NCI-H1417 (cell line): ENCODE results near the gene SLFNL1.

Experiments used
- DNase-seq, 3 experiments: peaks; one replicate each; lab custom pipeline; 2025; lab: John Stamatoyannopoulos, UW

Gene SLFNL1

GRCh38 chr1:41020109-41020576 lies 1.4 kb downstream of the SLFNL1 start:
- DNase-seq, result peak in 1 of 3 experiments; percentile 53

- no peak for DNase-seq
Measured at GRCh38 chr1:41019353-41019745, 2.2 kb downstream of the SLFNL1 start.

DNA sequence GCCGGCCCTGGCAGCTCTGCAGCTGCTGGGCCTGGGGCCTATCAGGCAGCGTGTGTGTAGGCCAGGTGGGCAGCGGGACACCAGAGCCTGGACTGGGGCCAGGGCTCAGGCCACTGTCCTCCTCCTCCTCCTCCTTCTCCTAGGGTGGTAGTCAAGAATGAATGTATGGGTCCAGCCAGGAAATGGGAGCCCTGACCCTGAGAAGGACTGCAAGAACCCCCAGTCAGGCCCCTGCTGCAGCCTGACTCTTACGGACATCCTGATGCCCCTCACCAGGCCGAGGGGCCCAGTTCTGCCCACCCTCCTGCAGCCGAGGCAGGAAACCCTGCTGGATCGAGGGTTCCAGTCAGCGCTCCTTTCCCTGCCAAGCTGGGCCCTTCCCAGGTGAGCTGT lies 3.5 kb downstream of the SLFNL1 start:
- DNase-seq, result no peak

DNA sequence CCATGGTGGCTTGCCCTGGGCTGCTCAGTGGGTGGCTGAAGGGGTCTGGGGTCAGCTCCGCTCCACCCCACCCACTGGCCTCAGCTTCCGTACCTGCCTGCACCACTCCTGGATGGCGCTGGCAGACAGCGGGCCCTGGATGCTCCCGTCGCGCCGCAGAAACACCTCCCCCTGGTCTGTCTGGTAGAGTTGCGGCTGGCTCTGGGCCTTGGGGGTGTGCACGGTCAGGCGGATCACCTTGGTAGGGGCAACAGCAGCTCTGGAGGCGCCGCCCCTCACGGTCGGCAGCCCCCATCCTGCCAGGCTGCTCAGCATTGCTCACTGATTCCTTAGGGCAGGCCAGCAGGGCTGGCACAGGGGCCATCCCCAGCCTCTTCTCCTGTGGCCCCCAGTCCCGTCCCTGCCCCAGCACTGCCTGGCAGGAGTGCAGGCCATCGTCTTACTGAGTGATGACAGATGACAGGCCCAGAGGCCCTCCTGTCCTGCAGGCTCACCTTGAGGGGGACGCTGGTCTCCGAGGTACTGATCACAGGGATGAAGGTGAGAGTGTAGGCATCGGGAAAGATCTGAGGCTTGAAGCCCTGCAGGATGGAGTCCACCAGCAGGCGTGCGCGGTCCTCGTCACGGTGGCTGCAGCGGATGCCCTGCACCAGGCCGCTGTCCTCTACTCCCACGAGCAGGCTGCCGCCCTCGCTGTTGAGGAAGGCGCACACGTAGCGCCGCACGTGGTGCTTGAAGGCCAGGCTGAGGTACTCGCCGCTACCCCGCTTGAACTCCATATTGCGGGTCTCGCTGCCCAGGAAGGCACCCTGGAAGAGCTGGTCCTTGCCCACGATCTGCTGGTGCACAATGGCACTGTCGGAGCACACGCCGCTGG lies 4.1 kb downstream of the SLFNL1 start:
- no peak for DNase-seq

- DNase-seq, result no peak
Measured at GRCh38 chr1:41015897-41016470, 5.5 kb downstream of the SLFNL1 start.

GRCh38 chr1:41015281-41015896 lies 6.1 kb downstream of the SLFNL1 start:
- DNase-seq, result no peak

- DNase-seq, result no peak
Measured at GRCh38 chr1:41014871-41015270, 6.7 kb downstream of the SLFNL1 start.

DNA sequence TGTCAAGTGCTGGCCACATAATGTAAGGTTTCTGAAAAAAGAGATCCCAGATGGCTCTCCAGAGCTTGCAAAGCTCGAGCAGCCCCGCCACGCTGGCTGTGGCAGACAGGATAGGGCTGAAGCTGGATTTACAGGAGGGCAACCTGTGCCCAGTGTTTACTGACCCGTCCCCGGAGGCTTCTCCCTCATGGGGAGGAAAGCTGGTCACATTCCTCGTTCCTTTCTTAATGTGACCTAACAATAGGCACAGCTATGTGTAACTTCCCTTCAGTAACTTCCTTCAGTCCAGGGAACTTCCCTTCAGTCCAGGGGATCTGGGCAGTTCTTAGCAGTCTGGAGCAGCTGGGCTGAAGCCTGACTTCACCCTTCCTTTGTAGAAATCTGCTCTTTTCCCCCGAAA lies 7.7 kb downstream of the SLFNL1 start:
- no peak for DNase-seq

DNA sequence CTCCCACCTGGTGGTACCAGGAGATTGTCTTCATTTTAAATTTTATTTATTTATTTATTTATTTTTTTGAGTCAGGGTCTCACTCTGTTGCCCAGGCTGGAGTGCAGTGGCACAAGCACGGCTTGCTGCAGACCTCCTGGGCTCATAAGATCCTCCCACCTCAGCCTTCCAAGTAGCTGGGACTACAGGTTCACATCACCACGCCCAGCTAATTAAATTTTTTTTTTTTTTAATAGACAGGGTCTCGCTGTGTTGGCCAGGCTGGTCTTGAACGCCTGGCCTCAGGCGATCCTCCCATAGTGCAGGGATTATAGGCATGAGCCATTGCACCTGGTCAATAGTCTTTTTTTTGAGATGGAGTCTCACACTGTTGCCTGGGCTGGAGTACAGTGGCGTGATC lies 8.5 kb downstream of the SLFNL1 start:
- no peak for DNase-seq

DNA sequence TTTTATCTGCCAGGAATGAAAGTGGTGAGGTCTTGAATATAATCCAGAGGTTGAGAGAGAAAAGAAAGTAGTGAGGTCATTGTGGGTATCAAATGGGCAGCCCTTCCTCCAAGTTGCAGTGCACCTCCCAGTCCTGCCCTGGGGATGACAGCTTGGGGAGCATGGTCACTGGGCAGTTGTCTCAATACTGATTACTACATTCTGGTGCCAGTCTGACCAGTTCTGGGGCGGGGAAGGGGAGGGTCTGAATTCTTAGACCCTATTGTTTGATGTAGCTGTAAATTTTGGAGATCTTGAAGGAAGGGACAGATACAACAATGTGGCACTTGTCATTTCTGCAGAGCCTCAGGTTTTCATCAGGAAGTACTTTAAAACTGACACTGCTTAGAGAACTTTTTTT lies 11.2 kb downstream of the SLFNL1 start:
- DNase-seq, result no peak

DNA sequence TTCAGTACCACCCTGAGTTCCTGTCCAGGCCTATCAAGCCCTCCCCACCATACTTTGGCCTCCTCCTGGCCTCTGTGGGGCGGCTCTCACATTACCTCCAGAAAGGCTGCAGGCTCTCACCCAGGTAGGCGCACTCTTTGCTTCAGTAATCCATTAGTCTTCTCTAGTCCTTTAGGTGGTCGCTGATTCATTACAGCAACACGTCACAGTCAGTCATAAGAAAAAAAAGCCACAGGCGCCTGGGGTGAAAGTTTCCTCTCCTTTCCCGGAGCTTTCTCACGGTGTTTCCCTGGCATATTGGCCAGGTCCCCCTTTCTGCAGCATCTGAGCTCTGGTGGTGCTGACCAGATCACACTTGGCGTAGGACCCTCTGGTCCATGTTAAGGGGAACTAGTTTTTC lies 12.1 kb downstream of the SLFNL1 start:
- DNase-seq, result no peak

DNA sequence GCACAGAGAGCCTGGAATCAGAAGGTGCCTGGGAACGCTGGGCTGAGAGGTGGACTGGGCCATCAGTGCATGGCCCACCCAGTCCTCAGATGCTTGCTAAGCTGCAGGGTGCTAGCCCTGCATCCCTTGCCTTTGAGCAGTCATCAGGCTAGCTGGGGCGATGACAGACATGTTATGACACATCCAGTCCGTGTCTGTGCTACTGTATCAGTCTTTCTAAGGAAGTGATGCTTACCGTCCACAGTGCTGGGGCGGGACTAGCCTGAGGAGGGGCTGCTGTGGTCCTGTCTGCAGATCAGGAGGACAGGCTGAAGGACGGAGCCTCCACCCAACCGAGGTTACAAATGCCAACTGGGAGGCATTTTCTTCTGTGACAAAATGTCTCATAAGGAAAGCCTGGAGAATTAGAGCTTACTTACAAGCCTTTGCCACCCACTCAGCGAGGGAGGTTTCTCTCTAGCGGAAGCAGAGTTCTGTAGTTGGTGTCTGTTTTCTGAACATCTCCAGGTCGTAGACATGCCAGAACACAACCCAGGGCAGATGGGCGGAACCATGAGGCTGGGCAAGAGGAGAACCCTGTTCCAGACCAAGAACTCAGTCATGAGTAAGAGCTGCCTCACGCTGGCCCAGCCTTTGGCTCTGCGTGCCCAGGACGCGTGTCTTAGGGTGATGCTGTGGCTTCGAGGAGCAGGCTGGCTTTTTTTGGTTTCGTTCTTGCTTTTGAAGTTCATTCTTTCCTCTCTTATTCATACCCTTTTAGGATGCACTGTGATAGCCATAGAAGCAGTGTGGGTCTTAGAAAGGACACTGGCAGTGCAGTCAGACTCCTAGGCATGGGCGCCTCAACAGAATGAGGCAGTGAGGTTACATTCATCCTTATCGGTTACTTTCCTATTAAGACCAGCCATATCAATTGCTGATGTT lies 14.3 kb downstream of the SLFNL1 start:
- DNase-seq, result no peak

DNA sequence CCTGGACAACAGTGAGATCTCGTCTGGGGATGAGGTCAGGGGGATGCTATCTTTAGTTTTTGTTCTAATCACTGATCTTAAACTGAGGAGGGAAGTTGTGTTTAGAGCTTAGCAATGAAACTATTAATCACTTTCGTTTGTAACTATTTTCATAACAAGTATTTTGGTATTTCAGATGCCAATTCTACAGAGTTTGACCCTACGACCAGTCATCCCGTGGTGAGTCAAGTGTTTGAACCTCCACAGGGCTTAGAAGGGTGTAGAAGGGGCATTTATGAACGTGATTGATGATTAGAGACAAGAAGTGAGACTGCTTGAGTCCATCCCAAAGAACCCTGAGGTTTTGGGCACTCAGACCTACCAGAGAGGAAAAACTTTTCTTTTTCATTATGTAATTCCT lies 15.6 kb downstream of the SLFNL1 start:
- DNase-seq, result no peak

- DNase-seq, result peak in 1 of 3 experiments; percentile 82
Measured at GRCh38 chr1:41003640-41004220, 17.8 kb downstream of the SLFNL1 start.

DNA sequence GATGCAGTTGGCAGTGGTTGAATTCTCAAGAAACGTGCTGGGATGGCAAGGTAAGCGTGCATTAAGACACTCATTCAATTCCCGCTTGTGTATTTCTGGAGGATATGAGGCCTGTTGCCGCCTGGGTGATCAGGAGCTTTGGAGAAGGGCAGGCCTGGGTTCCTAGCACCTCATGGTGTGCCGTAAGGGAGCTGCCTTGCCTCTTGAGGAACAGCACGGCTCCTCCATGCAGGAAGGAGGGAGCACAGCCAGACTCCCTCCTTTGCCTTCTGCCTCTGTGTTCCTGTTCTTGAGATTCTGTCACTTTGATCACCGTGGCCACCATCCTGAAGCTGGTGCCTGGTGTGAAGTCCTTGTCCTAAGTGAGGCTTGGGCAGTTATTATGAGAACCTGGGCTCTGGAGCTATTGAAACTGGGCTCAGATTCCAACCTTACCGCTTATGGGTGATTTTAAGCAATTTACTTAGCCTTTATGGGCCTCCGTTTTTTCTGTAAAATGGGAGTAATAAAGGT lies 18.3 kb downstream of the SLFNL1 start:
- no peak for DNase-seq

DNA sequence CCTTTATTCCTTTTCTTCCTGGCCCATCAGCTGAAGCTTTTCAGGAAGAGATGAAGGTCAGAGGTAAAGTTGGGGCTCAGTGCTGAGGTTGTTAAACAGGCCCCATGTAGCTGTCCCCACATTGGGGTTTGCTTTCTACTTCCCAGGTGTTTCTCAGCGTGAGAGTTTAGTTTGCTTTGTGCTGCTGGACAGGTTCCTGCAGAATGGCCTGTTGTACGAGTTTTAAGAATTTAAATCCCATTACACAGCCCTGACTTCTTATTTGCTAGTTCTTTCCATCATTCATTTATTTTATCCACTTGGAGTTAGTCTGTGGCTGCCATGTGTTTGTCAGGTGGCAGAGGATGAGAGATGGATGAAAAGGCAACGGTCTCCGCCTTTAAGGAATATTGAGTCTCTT lies 22.9 kb downstream of the SLFNL1 start:
- DNase-seq, result no peak

- DNase-seq, result no peak
Measured at GRCh38 chr1:40997096-40997495, 24.4 kb downstream of the SLFNL1 start.

- no peak for DNase-seq
Measured at GRCh38 chr1:40989066-40989465, 32.5 kb downstream of the SLFNL1 start.

DNA sequence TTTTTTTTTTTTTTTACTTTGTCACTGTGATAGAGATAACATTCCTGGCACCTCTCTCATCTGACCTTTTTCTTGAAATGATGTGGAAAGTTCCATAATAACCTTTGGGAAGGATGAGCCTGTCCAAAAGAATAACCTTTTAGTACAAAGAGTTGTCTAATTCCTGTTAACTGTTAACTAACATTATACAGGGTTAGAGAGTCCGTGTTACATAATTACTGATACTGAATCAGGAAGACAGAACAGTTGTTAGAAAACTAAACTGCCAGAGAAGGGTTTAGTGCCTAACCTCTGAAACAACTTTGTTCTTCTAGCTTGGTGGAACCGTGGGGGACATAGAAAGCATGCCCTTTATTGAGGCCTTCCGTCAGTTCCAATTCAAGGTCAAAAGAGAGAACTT lies 33.2 kb downstream of the SLFNL1 start:
- no peak for DNase-seq

- DNase-seq, result no peak
Measured at GRCh38 chr1:40987439-40988276, 33.9 kb downstream of the SLFNL1 start.

GRCh38 chr1:40986956-40987355 lies 34.6 kb downstream of the SLFNL1 start:
- no peak for DNase-seq
